K562 (cell line): ENCODE results near the gene RPS19. TPM values are rescaled to one million over a fixed set of nuclear protein-coding genes. Genes with fewer than 3 reads are reported as not detected.

Experiments used
- ETS2 ChIP-seq: IDR thresholded peaks from 2 replicates; pipeline ENCODE4 v1.6.1; 2016; ENCODE audit warnings: borderline replicate concordance, missing genetic modification characterization, mild to moderate bottlenecking, moderate library complexity, missing compliant biosample characterization; ENCODE audit not compliant: poor library complexity, severe bottlenecking
- KLF16 ChIP-seq: IDR thresholded peaks from 2 replicates; pipeline ENCODE4 v1.6.1; 2016; ENCODE audit warnings: antibody characterized with exemption
- MAFF ChIP-seq: IDR thresholded peaks from 2 replicates; pipeline ENCODE4 v1.6.1; 2012; ENCODE audit warnings: low read length, improper control_type of control experiment
- PCBP2 ChIP-seq: fragments of 200-400 bp; formaldehyde crosslinking; IDR thresholded peaks from 2 replicates; pipeline ENCODE4 v1.6.1; 2018; ENCODE audit warnings: low read length, low read depth, mild to moderate bottlenecking, moderate library complexity; ENCODE audit not compliant: poor library complexity, severe bottlenecking
- PHB2 ChIP-seq: fragments of 450-650 bp; IDR thresholded peaks from 2 replicates; pipeline ENCODE4 v1.6.1; 2017; ENCODE audit warnings: low read depth
- POLR2B ChIP-seq: fragments of 450-650 bp; IDR thresholded peaks from 2 replicates; pipeline ENCODE4 v1.6.1; 2018; ENCODE audit warnings: low read depth; ENCODE audit not compliant: partially characterized antibody
- RHOXF2B ChIP-seq: fragments of 250-450 bp; sonication (Bioruptor Pico); conservative IDR thresholded peaks from 2 replicates; pipeline ENCODE4 v1.5.1; 2021
- SFPQ ChIP-seq: fragments of 200-400 bp; formaldehyde crosslinking; IDR thresholded peaks from 2 replicates; pipeline ENCODE4 v1.6.1; 2017; ENCODE audit warnings: mild to moderate bottlenecking, low read depth, low read length, moderate library complexity
- SMAD2 ChIP-seq: fragments of 150-350 bp; IDR thresholded peaks from 2 replicates; pipeline ENCODE4 v1.6.1; 2014; ENCODE audit warnings: low read depth, mild to moderate bottlenecking, low read length
- SMARCE1 ChIP-seq: fragments of 450-650 bp; IDR thresholded peaks from 2 replicates; pipeline ENCODE4 v1.7.1; 2016; ENCODE audit warnings: mild to moderate bottlenecking
- TBL1XR1 ChIP-seq, 2 experiments: IDR thresholded peaks; 2 replicates each; pipeline ENCODE4 v1.6.1; 2012; ENCODE audit warnings: improper control_type of control experiment in 2 of 2, low read length in 2 of 2, mild to moderate bottlenecking in 1 of 2
- THAP12 ChIP-seq: fragments of 250-450 bp; sonication (Bioruptor Pico); IDR thresholded peaks from 2 replicates; pipeline ENCODE4 v1.9.0; 2021; ENCODE audit warnings: mild to moderate bottlenecking, inconsistent platforms
- TRIM25 ChIP-seq: fragments of 450-650 bp; IDR thresholded peaks from 2 replicates; pipeline ENCODE4 v1.7.0; 2016; ENCODE audit warnings: borderline replicate concordance
- ZNF143 ChIP-seq: sonication (generic); formaldehyde crosslinking; IDR thresholded peaks from 2 replicates; pipeline ENCODE4 v1.9.0; 2022; ENCODE audit warnings: mild to moderate bottlenecking, missing genetic modification reagents
- ZNF609 ChIP-seq: sonication (generic); formaldehyde crosslinking; IDR thresholded peaks from 2 replicates; pipeline ENCODE4 v1.8.1; 2023; ENCODE audit warnings: missing genetic modification reagents, mild to moderate bottlenecking, borderline replicate concordance
- polyA plus RNA-seq, 8 experiments: library from polyadenylated mRNA; depleted of rRNA in 4 of 8; stranded (reverse) in 5 of 8; unstranded in 3 of 8; fragments of >200 nt; fragmentation: Nextera tagmentation in 2 of 8; fragmentation: Illumina TruSeq in 1 of 8; extraction: Ambion mirVana in 2 of 8; extraction: Trizol in 1 of 8; gene quantifications; 2 replicates each; pipeline versions ENCODE4 v1.2.1 to v1.2.3, GENCODE V29; 2011 to 2014; ENCODE audit warnings: inconsistent platforms in 1 of 8, missing spikeins in 1 of 8
- total RNA-seq, 7 experiments: library from RNA; depleted of rRNA in 6 of 7; stranded (reverse); fragments of >200 nt in 6 of 7; fragmentation: Illumina TruSeq in 2 of 7; extraction: Trizol in 2 of 7; gene quantifications; 2 replicates each; pipeline versions ENCODE4 v1.2.1 to v1.2.3, GENCODE V29; 2011 to 2021; ENCODE audit warnings: low replicate concordance in 1 of 7

Gene RPS19
- total and polyA plus RNA-seq, 9 of the 15 experiments (the other 6 are each of a cell fraction or from before 2014, with no cell fraction given) = 1,964 to 3,408 (median 2,747) TPM

GRCh38 chr19:41882568-41883462 lies 22.8 kb downstream of the RPS19 start, which contains the start of gene ARHGEF1 (continued):
- no peak for TF ChIP-seq SFPQ
- no peak for TF ChIP-seq THAP12 (CRISPR knock-in tag)
- TF ChIP-seq ZNF609 (CRISPR knock-in tag) = no peak
- TF ChIP-seq SMAD2 = no peak
- no peak for TF ChIP-seq PCBP2
- TF ChIP-seq KLF16 = no peak
- TF ChIP-seq ZNF143 (CRISPR knock-in tag) = no peak
- TF ChIP-seq MAFF = no peak
- 0 out of 2 replicates have a peak, but pooled peaks have one; percentile 19 for TF ChIP-seq PHB2
- no peak for TF ChIP-seq SMARCE1
- no peak for TF ChIP-seq RHOXF2B (CRISPR knock-in tag)
- TF ChIP-seq TRIM25 = no peak
- TF ChIP-seq ETS2 = no peak
- TF ChIP-seq POLR2B = no peak
- TF ChIP-seq TBL1XR1 (IDR thresholded peaks at IDR 0.05; ENCODE audit: low read length in 2 of 2) = no peak
